ENCODE data around the gene ADAMTS9.

Gene ADAMTS9

GRCh38 chr3:64578062-64578770, 109.6 kb downstream of the ADAMTS9 start:
- TF ChIP-seq, protein P1, sequence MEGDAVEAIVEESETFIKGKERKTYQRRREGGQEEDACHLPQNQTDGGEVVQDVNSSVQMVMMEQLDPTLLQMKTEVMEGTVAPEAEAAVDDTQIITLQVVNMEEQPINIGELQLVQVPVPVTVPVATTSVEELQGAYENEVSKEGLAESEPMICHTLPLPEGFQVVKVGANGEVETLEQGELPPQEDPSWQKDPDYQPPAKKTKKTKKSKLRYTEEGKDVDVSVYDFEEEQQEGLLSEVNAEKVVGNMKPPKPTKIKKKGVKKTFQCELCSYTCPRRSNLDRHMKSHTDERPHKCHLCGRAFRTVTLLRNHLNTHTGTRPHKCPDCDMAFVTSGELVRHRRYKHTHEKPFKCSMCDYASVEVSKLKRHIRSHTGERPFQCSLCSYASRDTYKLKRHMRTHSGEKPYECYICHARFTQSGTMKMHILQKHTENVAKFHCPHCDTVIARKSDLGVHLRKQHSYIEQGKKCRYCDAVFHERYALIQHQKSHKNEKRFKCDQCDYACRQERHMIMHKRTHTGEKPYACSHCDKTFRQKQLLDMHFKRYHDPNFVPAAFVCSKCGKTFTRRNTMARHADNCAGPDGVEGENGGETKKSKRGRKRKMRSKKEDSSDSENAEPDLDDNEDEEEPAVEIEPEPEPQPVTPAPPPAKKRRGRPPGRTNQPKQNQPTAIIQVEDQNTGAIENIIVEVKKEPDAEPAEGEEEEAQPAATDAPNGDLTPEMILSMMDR (IDR thresholded peaks at IDR 0.05): no peak
- H3K27me3 ChIP-seq: no peaks in the 10 kb centered on the region
- H3K4me3 ChIP-seq (ENCODE audit: low read depth in 1 of 2, low read length in 1 of 2): no peak overlapping the region
- H3K9me3 ChIP-seq: no peaks in the 10 kb centered on the region
- H3K27ac ChIP-seq: no peak overlapping the region
- no peaks in the 10 kb centered on the region for H3K4me1 ChIP-seq (ENCODE audit: control insufficient read depth in 1 of 2, insufficient read depth in 1 of 2, low read depth in 1 of 2, low read length in 1 of 2)
- no peaks in the 10 kb centered on the region for H3K36me3 ChIP-seq

DNA sequence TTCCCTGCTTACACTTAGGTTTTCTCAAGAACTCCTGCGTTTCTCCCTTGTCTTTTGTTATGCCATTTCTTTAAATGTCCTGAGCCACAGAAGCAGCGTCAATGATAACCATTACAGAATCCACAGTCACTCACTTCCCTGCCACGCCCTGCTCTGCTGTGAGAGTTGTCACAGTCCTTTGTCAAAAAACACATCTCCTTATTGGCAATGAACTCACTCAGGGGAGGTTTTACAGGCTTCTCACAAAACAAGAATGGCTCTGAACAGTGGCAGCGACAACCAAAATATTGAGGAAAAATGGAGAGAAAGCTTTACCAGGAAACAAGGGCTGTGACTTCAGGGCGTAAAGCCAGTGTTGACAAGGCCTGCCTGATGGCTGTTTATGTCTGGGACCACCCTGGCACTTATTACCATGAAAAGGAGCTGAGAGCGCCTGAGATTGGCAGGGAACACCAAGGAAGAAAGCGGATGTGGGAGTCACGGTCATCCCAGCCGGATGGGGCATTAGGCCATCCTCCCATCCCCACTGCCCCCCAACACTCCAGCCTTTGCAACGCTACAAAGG, 111.5 kb downstream of the ADAMTS9 start:
- no peaks in the 10 kb centered on the region for H3K36me3 ChIP-seq
- no peak overlapping the region for H3K27ac ChIP-seq
- TF ChIP-seq, protein P1 (IDR thresholded peaks at IDR 0.05): no peak
- H3K4me3 ChIP-seq (ENCODE audit: low read depth in 1 of 2, low read length in 1 of 2): no peak overlapping the region
- H3K27me3 ChIP-seq: no peaks in the 10 kb centered on the region
- no peaks in the 10 kb centered on the region for H3K9me3 ChIP-seq
- no peaks in the 10 kb centered on the region for H3K4me1 ChIP-seq (ENCODE audit: control insufficient read depth in 1 of 2, insufficient read depth in 1 of 2, low read depth in 1 of 2, low read length in 1 of 2)

GRCh38 chr3:64575211-64575844, 112.5 kb downstream of the ADAMTS9 start:
- Histone ChIP-seq H3K27ac (no peak overlapping the region), H3K4me1 (ENCODE audit: control insufficient read depth in 1 of 2, insufficient read depth in 1 of 2, low read depth in 1 of 2, low read length in 1 of 2) (no peaks in the 10 kb centered on the region), H3K27me3 (no peaks in the 10 kb centered on the region), H3K36me3 (no peaks in the 10 kb centered on the region), H3K9me3 (no peaks in the 10 kb centered on the region), H3K4me3 (ENCODE audit: low read depth in 1 of 2, low read length in 1 of 2) (no peak overlapping the region)
- TF ChIP-seq, protein P1 (IDR thresholded peaks at IDR 0.05): no peak

GRCh38 chr3:64574194-64574593, 113.6 kb downstream of the ADAMTS9 start:
- Histone ChIP-seq H3K27ac (no peak overlapping the region), H3K4me1 (ENCODE audit: control insufficient read depth in 1 of 2, insufficient read depth in 1 of 2, low read depth in 1 of 2, low read length in 1 of 2) (no peaks in the 10 kb centered on the region), H3K9me3 (no peaks in the 10 kb centered on the region), H3K36me3 (no peaks in the 10 kb centered on the region), H3K27me3 (no peaks in the 10 kb centered on the region), H3K4me3 (ENCODE audit: low read depth in 1 of 2, low read length in 1 of 2) (no peak overlapping the region)
- TF ChIP-seq, protein P1 (IDR thresholded peaks at IDR 0.05): no peak

- Histone ChIP-seq H3K4me3 (ENCODE audit: low read depth in 1 of 2, low read length in 1 of 2) (no peak overlapping the region), H3K36me3 (no peaks in the 10 kb centered on the region), H3K4me1 (ENCODE audit: control insufficient read depth in 1 of 2, insufficient read depth in 1 of 2, low read depth in 1 of 2, low read length in 1 of 2) (no peaks in the 10 kb centered on the region), H3K27ac (no peak overlapping the region), H3K9me3 (no peaks in the 10 kb centered on the region), H3K27me3 (no peaks in the 10 kb centered on the region)
- TF ChIP-seq, protein P1 (IDR thresholded peaks at IDR 0.05): no peak
Observed at GRCh38 chr3:64571982-64572381, 115.8 kb downstream of the ADAMTS9 start.
